ENCODE results near the gene PCDHGA4. TPM values are rescaled to one million over a fixed set of nuclear protein-coding genes. Genes with fewer than 3 reads are reported as not detected.
"Not testable (repeated sequence)": the region's sequence is repeated elsewhere in the genome, so short reads cannot be mapped to it uniquely, and the experiment has no call there.

PCDHGA4 gene
- polyA plus RNA-seq, 3 donors, result 0.03 TPM; not detected in 2

GRCh38 chr5:141384471-141385267, 29.8 kb downstream of the PCDHGA4 start:
- Histone ChIP-seq H3K27ac (ENCODE audit: low read depth in 1 of 2, low read length in 2 of 2) (no peak overlapping the region), H3K36me3 (replicated peaks in 1 of 2; ENCODE audit: control insufficient read depth in 1 of 2, insufficient read depth in 2 of 2, low read length in 2 of 2) (no peaks in the 10 kb centered on the region), H3K9ac (ENCODE audit: insufficient read depth, low read length, poor library complexity, severe bottlenecking) (no peak overlapping the region), H4K20me1 (ENCODE audit: insufficient read depth, low read length) (no peaks in the 10 kb centered on the region), H3K9me3 (replicated peaks in 1 of 2; ENCODE audit: control insufficient read depth in 1 of 2, insufficient read depth in 1 of 2, low read length in 2 of 2) (peaks cover 44 to 70% of the 10 kb centered on the region in 2 donors), H3K4me3 (replicated peaks in 1 of 3; ENCODE audit: low read depth in 2 of 3, low read length in 3 of 3) (no peak overlapping the region), H3K79me2 (ENCODE audit: insufficient read depth, low read length) (no peaks in the 10 kb centered on the region), H2AFZ (ENCODE audit: insufficient read depth, low read depth, low read length, poor library complexity, severe bottlenecking) (no peak overlapping the region), H3K4me2 (replicated peaks; ENCODE audit: extremely low read depth, low read length, poor library complexity, severe bottlenecking) (no peak overlapping the region), H3K27me3 (ENCODE audit: control insufficient read depth in 2 of 2, insufficient read depth in 2 of 2, low read length in 2 of 2) (peaks cover 44 to 91% of the 10 kb centered on the region in 2 donors), H3K4me1 (ENCODE audit: control insufficient read depth in 1 of 2, insufficient read depth in 2 of 2, low read length in 2 of 2) (no peaks in the 10 kb centered on the region)
- no peak for TF ChIP-seq CTCF (IDR thresholded peaks at IDR 0.05)
- WGBS (ENCODE audit: insufficient coverage), result 49% methylated on average over 40 of the region's 43 CpGs
- H3K27me3 Mint-ChIP-seq (ENCODE audit: low read depth in 3 of 3), result peaks cover 47 to 78% (median 70%) of the 10 kb centered on the region in 3 donors
- H3K9me3 Mint-ChIP-seq, result peaks cover 37 to 72% (median 63%) of the 10 kb centered on the region in 7 donors
- no peak for DNase-seq
- H3K4me3 Mint-ChIP-seq, result peak overlapping the region; percentile 16 to 51
- H3K36me3 Mint-ChIP-seq, result peaks cover 3 to 9% of the 10 kb centered on the region in 2 donors
- intact Hi-C loops (cut with micrococcal nuclease), result no loop called here
- peak overlapping the region in 1 of 7 donors; percentile 16 for H3K27ac Mint-ChIP-seq
- H3K4me1 Mint-ChIP-seq, result peaks cover 6% of the 10 kb centered on the region

- intact Hi-C loops (cut with micrococcal nuclease); H3K27ac Mint-ChIP-seq; DNase-seq; H3K36me3 ChIP-seq (replicated peaks in 1 of 2; ENCODE audit: control insufficient read depth in 1 of 2, insufficient read depth in 2 of 2, low read length in 2 of 2); H3K27ac ChIP-seq (ENCODE audit: low read depth in 1 of 2, low read length in 2 of 2); H3K79me2 ChIP-seq (ENCODE audit: insufficient read depth, low read length); H4K20me1 ChIP-seq (ENCODE audit: insufficient read depth, low read length); H3K4me1 Mint-ChIP-seq; H2AFZ ChIP-seq (ENCODE audit: insufficient read depth, low read depth, low read length, poor library complexity, severe bottlenecking); H3K9ac ChIP-seq (ENCODE audit: insufficient read depth, low read length, poor library complexity, severe bottlenecking); H3K4me2 ChIP-seq (replicated peaks; ENCODE audit: extremely low read depth, low read length, poor library complexity, severe bottlenecking); H3K4me1 ChIP-seq (ENCODE audit: control insufficient read depth in 1 of 2, insufficient read depth in 2 of 2, low read length in 2 of 2): not testable (repeated sequence)
- H3K9me3 ChIP-seq (replicated peaks in 1 of 2; ENCODE audit: control insufficient read depth in 1 of 2, insufficient read depth in 1 of 2, low read length in 2 of 2), result peaks cover 49 to 95% of the 10 kb centered on the region in 2 donors
- Mint-ChIP-seq H3K4me3 (peak within 1 kb of the TSS; percentile 65 to 76), H3K36me3 (peaks cover 7 to 13% of the 10 kb centered on the region in 2 donors), H3K9me3 (peaks cover 41 to 81% (median 64%) of the 10 kb centered on the region in 7 donors), H3K27me3 (ENCODE audit: low read depth in 3 of 3) (peaks cover 45 to 79% (median 77%) of the 10 kb centered on the region in 3 donors)
- peaks cover 42 to 96% of the 10 kb centered on the region in 2 donors for H3K27me3 ChIP-seq (ENCODE audit: control insufficient read depth in 2 of 2, insufficient read depth in 2 of 2, low read length in 2 of 2)
- H3K4me3 ChIP-seq (replicated peaks in 1 of 3; ENCODE audit: low read depth in 2 of 3, low read length in 3 of 3), result peak within 1 kb of the TSS in 1 of 3 experiments; percentile 20
- 4% methylated on average over 9 of the region's 40 CpGs for WGBS (ENCODE audit: insufficient coverage)
These were observed 32.9 kb downstream of the PCDHGA4 start, which contains the start of gene PCDHGB4 for GRCh38 chr5:141387557-141388311. TSS of gene PCDHGB4 (plus strand) at chr5:141387698. CDS start at chr5:141387885, 187 bp downstream.
